ENCODE data around the gene SLC35A3.

SLC35A3 gene

GRCh38 chr1:100074604-100075395, 105.0 kb downstream of the SLC35A3 start:
- POLR2A ChIA-PET = interaction anchor here (0.6 kb wide), 1 partner anchor 27 kb away, joined by 3 read pairs; no protein-coding TSS in a partner anchor
- CTCF ChIA-PET = no interaction called here
- no peak for DNase-seq (ENCODE audit: low read depth, low spot score)
- no peak overlapping the region for H3K4me3 ChIP-seq (ENCODE audit: low read depth, low read length)
- TF ChIP-seq CTCF (IDR thresholded peaks at IDR 0.05; ENCODE audit: insufficient read depth, low read length, missing control alignments) = no peak

GRCh38 chr1:100075773-100076172, 106.0 kb downstream of the SLC35A3 start:
- ChIA-PET POLR2A (interaction anchor here (0.9 kb wide), 1 partner anchor 38 kb away, joined by 3 read pairs; no protein-coding TSS in a partner anchor), CTCF (no interaction called here)
- no peak for DNase-seq (ENCODE audit: low read depth, low spot score)
- no peak overlapping the region for H3K4me3 ChIP-seq (ENCODE audit: low read depth, low read length)
- no peak for TF ChIP-seq CTCF (IDR thresholded peaks at IDR 0.05; ENCODE audit: insufficient read depth, low read length, missing control alignments)

GRCh38 chr1:100076319-100076718, 106.5 kb downstream of the SLC35A3 start:
- H3K4me3 ChIP-seq (ENCODE audit: low read depth, low read length) = no peak overlapping the region
- no peak for TF ChIP-seq CTCF (IDR thresholded peaks at IDR 0.05; ENCODE audit: insufficient read depth, low read length, missing control alignments)
- CTCF ChIA-PET = no interaction called here
- DNase-seq (ENCODE audit: low read depth, low spot score) = no peak
- POLR2A ChIA-PET = interaction anchor here (0.6 to 0.9 kb wide), 2 partner anchors 39 to 49 kb away, joined by 3 to 4 read pairs; no protein-coding TSS in a partner anchor

- CTCF ChIA-PET = interaction anchor here (0.8 kb wide), 1 partner anchor 16 kb away, joined by 3 read pairs; no protein-coding TSS in a partner anchor
- DNase-seq (ENCODE audit: low read depth, low spot score) = no peak
- H3K4me3 ChIP-seq (ENCODE audit: low read depth, low read length) = no peak overlapping the region
- POLR2A ChIA-PET = interaction anchor here (0.6 kb wide), 1 partner anchor 49 kb away, joined by 4 read pairs; no protein-coding TSS in a partner anchor
- TF ChIP-seq CTCF (IDR thresholded peaks at IDR 0.05; ENCODE audit: insufficient read depth, low read length, missing control alignments) = no peak
Observed at GRCh38 chr1:100076744-100077143, 106.9 kb downstream of the SLC35A3 start.

GRCh38 chr1:100077531-100077930, 107.7 kb downstream of the SLC35A3 start:
- POLR2A ChIA-PET = no interaction called here
- CTCF ChIA-PET = interaction anchor here (0.8 kb wide), 1 partner anchor 15 kb away, joined by 3 read pairs; no protein-coding TSS in a partner anchor
- H3K4me3 ChIP-seq (ENCODE audit: low read depth, low read length) = no peak overlapping the region
- no peak for DNase-seq (ENCODE audit: low read depth, low spot score)
- no peak for TF ChIP-seq CTCF (IDR thresholded peaks at IDR 0.05; ENCODE audit: insufficient read depth, low read length, missing control alignments)

- ChIA-PET CTCF (interaction anchor here (0.7 kb wide), 1 partner anchor 31 kb away, joined by 3 read pairs; no protein-coding TSS in a partner anchor), POLR2A (no interaction called here)
- no peak for TF ChIP-seq CTCF (IDR thresholded peaks at IDR 0.05; ENCODE audit: insufficient read depth, low read length, missing control alignments)
- H3K4me3 ChIP-seq (ENCODE audit: low read depth, low read length) = no peak overlapping the region
- no peak for DNase-seq (ENCODE audit: low read depth, low spot score)
Observed at GRCh38 chr1:100080331-100080730, 110.5 kb downstream of the SLC35A3 start.
